Tongue (tissue), 2 donors: ENCODE results near the gene PTCRA. TPM values are rescaled to one million over a fixed set of nuclear protein-coding genes. Genes with fewer than 3 reads are reported as not detected.
"Not testable (repeated sequence)": the region's sequence is repeated elsewhere in the genome, so short reads cannot be mapped to it uniquely, and the experiment has no call there.

Experiments
- DNase-seq: peaks from one replicate; pipeline ENCODE4 v3.0.0-alpha.2; 2015
- total RNA-seq: library from RNA; depleted of rRNA; stranded (reverse); fragments of >200 nt; gene quantifications from one replicate; pipeline ENCODE4 v1.2.3, GENCODE V29; 2014

PTCRA gene
- total RNA-seq = 1.8 TPM

- no peak for DNase-seq
Observed at GRCh38 chr6:42915732-42916131, at the start of gene PTCRA. PTCRA (plus strand) TSS chr6:42916053; CDS start chr6:42916070, 17 bp downstream.

DNA sequence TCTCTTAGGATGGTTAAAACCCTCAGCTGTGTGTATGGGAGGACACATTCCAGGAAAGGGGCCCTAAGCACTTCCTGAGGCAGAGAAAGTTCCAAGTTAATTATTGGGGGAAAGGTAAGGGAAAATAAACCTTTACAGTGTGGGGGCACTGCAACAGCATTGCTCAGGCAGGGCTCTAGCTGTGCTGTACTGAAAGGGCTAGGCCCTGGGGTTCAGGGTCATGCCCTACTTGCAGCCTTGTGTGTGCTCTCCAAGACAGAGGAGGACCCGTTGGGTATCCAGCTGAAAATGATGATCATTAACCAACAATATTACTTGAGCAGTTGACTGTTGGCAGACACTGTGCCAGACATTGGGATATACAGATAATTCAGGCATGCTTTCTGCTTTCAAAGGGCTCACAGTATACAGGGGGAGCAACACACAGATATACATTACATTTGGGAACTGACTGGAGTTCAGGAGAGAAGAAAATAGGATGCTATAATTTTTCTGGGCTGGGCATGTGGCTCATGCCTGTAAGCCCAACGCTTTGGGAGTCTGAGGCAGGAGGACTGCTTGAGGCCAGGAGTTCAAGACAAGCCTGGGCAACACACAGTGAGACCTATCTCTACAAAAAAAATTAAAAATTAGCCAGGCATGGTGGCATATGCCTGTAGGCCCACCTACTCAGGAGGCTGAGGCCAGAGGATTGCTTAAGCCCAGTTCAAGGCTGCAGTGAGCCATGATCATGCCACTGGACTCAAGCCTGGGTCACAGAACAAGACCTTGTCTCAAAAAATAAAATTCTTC, 45.5 kb upstream of the PTCRA start:
- DNase-seq = no peak

DNA sequence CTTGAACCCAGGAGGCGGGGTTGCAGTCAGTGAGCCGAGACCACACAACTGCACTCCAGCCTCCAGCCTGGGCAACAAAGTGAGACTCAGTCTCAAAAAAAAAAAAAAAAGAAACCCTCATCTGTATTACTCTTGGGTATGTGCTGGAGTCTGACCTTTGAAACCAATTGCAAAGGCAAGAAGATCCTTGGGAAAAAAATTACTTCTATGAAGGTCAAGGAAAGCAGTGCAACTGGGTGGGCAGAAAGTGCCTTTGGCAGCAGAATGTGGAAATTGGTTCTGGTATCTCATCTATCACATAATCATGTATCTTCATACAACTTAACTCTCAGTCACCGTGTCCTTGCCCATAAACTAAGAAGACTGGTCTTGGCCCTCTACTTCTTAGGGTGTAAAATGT, 44.1 kb upstream of the PTCRA start:
- no peak for DNase-seq

DNA sequence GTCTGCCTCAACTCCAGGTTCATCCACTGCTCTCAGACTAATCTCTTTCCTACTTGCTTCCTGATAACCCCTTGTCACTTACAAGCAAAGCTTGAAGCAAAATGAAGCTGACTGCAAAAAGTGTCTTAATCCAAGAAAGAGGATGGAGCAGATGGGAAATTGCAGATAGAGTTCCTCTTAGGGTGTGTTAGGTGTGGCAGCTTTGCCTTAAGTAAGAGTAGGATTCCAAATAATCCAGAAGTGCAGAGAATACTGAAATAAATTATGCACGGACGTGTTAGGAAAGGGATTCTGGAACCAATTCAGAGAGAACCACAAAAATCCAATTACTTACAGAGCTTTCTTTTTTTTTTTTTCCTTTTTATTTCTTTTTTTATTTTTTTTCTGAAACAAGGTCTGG, 42.5 kb upstream of the PTCRA start:
- DNase-seq = no peak

DNA sequence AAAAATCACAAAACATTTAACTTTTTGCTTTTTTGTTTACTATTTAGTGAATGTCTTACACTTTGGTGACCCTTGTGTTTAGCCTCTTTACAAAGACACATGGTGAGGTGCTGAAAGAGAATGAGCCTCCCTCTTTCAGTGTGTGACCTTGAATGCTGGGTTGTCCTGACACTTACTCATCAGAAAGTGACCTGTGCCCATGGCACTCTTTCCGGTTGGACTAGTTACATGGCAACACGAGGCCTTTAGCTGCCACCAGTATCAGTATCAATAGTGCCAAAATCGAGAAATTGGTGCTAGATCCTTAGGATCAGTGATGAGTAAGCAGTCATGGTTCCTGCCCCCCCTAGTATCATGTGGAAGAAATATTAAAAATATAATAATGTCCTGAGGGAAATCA, 38.2 kb upstream of the PTCRA start:
- DNase-seq = no peak

GRCh38 chr6:42879372-42880239, 36.2 kb upstream of the PTCRA start, which contains the start of gene RPL7L1:
RPL7L1 (plus strand) TSS chr6:42879616; CDS start chr6:42879911, 295 bp downstream.
- peak; percentile 95 for DNase-seq

DNA sequence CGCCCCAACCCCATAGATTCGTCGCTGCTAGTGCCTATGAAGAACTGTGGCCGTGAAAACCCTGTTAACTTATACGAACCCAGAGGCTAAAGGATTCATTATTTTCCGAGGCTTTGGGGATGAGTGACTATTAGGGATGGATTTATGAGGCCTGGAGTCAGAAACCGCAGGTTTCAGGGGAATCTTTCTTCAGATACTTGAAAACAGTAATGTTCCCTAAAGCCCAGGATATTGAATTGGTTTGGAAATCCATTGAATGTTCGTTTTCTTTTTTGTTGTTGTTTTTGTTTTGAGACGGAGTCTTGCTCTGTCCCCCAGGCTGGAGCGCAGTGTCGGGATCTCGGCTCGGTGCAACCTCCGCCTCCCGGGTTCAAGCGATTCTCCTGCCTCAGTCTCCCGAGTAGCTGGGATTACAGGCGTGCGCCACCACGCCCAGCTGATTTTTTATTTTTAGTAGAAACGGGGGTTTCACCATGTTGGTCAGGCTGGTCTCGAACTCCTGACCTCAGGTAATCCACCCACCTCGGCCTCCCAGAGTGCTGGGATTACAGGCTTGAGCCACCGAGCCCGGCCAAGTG, 35.5 kb upstream of the PTCRA start:
- DNase-seq = not testable (repeated sequence)

DNA sequence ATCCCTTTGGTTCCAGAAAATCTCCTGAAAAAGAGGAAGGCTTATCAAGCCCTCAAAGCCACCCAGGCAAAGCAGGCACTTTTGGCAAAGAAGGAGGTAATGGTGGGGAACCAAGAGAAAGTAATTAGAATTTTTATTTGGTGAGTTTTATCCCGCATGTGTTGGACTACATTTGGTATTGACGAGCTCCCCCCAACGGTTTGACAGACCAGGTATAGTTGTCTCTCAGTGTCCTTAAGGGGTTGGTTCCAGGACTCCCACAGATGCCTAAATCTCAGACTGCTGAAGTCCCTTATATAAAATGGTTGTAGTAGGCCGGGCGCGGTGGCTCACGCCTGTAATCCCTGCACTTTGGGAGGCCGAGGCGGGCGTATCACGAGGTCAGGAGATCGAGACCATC, 35.0 kb upstream of the PTCRA start:
- DNase-seq = not testable (repeated sequence)

GRCh38 chr6:42885702-42886101, 30.2 kb upstream of the PTCRA start:
- no peak for DNase-seq

DNA sequence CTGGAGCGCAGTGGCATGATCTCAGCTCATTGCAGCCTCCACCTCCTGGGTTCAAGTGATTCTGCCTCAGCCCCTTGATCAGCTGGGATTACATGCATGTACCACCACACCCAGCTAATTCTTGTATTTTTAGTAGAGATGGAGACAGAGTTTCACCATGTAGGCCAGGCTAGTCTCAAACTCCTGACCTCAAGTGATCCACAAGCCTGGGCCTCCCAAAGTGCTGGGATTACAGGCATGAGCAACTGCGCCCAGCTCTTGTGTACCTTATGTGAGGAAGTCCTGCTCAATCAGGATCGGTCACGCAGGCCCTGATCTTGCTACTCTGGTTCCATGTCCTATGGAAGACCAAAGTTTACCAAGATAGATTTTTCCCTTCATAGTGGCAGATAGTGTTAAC, 27.7 kb upstream of the PTCRA start:
- DNase-seq = not testable (repeated sequence)

- no peak for DNase-seq
Observed at GRCh38 chr6:42889815-42890214, 26.0 kb upstream of the PTCRA start.

- peak; percentile 98 for DNase-seq
Observed at GRCh38 chr6:42890311-42891198, 25.3 kb upstream of the PTCRA start.

GRCh38 chr6:42891199-42891722, 24.6 kb upstream of the PTCRA start:
- no peak for DNase-seq

DNA sequence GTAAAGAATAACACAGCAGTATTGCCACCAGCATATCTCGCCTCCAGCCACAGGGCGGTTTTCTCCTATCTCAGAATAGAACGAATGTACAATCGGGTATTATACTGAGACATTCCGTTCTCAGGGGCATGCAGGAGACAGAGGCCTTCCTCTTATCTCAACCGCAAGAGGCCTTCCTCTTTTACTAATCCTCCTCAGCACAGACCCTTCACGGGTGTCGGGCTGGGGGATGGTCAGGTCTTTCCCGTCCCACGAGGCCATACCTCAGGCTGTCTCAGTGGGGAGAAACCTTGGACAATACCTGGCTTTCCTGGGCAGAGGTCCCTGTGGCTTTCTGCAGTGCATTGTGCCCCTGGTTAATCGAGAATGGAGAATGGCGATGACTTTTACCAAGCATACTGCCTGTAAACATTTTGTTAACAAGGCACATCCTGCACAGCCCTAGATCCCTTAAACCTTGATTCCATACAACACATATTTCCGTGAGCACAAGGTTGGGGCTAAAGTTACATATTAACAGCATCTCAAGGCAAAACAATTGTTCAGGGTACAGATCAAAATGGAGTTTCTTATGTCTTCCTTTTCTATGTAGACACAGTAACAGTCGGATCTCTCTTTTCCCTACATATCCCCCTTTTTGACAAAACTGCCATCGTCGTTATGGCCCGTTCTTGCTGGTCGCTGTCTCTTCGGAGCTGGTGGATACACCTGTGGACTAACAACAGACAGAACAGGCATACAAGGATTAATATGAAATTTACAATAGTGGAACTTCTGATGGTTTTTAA, 21.6 kb upstream of the PTCRA start:
- not testable (repeated sequence) for DNase-seq

DNA sequence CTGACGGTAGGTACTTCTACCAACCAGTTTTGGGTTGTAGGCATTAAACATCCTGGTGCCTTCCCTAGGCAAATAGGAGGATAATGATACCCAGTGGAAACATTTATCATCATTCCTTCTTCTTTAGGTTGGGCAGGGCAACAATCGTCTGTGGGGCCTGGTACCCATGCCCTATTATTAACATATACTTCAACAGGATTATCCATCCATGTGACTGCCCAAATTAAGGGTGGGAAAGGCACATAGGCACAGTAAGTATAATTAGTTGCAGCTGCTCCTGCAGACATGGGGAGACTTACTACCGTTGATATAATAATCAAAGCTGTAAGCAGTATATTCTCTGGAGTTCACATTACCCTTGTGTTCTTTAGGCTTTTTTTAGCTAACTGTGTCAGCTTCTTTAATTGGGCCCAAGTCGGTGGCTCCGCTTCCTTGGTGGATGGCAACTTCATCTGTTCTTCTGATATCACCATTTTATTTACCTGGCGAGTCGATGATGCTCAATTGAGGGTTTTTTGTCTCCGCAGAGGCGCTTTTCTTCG, 19.6 kb upstream of the PTCRA start:
- DNase-seq = peak; percentile 32

DNA sequence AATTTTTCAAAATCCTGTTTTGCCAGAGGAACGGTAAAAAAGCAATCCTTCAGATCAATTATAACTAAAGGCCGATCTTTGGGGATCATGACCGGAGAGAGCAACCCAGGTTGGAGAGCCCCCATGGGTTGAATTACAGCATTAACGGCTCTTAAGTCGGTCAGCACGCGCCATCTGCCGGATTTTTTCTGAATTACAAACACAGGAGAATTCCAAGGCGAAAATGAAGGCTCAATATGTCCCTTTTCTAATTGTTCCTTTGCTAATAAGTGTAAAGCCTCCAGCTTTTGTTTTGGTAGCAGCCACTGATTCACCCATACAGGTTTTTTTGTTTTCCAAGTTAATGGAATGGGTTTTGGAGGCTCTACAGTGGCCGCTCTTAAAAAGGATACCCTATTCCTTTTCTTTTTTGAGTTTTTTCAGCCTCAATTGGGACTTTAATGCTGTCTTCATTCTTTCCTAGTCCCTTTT, 16.9 kb upstream of the PTCRA start:
- DNase-seq = peak; percentile 85

DNA sequence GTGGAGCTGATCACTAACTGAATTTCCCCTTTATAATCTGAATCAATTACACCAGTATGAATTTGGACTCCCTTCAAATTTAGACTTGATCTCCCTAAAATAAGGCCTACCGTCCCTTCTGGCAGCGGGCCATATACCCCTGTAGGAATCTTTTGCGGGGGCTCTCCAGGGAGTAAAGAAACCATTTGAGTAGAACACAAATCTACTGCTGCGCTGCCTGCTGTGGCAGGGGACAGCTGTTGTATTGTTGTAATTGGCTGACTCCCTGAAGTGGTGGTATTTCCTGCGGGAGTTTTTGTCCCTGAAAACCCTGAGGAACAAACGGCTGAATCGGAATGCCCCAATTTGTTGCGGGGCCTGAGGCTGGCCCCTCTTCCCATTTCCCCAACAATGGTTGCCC, 16.0 kb upstream of the PTCRA start:
- no peak for DNase-seq

- DNase-seq = peak; percentile 94
Observed at GRCh38 chr6:42901538-42901957, 14.3 kb upstream of the PTCRA start.

DNA sequence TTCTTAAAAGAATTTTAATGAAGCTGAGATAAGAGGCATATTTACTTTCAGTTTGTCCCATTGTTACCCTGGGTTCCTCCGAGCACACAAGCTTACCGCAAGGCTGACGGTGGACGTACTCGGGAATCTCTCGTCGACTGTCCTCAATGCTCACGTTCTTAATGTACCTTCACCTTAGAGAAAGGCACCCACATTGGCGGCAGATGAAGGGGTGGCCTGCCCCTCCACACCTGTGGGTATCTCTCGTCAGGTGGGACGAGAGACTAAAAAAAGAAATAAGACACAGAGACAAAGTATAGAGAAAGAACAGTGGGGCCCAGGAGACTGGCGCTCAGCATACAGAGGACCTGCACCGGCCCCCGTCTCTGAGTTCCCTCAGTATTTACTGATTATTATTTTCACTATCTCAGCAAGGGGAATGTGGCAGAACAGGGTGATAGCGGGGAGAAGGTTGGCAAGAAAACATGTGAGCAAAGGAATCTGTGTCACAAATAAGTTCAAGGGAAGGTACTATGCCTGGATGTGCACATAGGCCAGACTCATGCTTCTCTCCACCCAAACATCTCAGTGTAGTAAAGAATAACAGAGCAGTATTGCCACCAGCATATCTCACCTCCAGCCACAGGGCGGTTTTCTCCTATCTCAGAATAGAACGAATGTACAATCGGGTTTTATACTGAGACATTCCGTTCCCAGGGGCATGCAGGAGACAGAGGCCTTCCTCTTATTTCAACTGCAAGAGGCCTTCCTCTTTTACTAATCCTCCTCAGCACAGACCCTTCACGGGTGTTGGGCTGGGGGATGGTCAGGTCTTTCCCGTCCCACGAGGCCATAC, 13.2 kb upstream of the PTCRA start:
- DNase-seq = not testable (repeated sequence)
